ENCODE measurements around the gene CDH18.

GRCh38 chr5:19790829-19791466 is 197.1 kb downstream of the CDH18 start:
- TF ChIP-seq CTCF (IDR thresholded peaks at IDR 0.05; ENCODE audit: borderline replicate concordance, extremely low read depth, low read length, poor library complexity, severe bottlenecking): no peak
- TF ChIP-seq EZH2 (IDR thresholded peaks at IDR 0.05; ENCODE audit: borderline replicate concordance, low read depth, low read length, severe bottlenecking): no peak

All from DND-41 (cell line).